ENCODE data around the gene LPP. TPM values are rescaled to one million over a fixed set of nuclear protein-coding genes. Genes with fewer than 3 reads are reported as not detected.

LPP gene
- total RNA-seq, 1 experiment from 2014 or later, result 22.1 TPM

DNA sequence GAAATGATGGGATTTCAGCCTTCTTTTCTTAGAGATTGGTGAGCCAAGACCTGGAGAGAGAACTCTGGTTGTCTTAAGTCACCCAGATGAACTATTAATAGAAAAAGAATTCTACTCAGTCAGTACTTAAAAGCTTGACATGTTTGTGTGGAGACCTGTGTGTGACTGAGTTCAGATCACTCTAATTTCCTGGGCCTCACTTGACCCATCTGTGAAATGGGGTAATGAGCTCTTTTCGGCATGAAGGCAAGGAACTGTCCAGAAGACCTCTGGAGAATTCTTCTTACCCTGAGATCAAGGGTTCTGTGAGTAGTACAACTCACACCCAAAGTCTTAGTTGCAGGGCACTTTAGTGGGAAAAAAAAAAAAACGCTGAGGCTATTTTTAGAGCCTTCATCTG, 92.9 kb downstream of the LPP start:
- DNase-seq (ENCODE audit: low spot score), result no peak

DNA sequence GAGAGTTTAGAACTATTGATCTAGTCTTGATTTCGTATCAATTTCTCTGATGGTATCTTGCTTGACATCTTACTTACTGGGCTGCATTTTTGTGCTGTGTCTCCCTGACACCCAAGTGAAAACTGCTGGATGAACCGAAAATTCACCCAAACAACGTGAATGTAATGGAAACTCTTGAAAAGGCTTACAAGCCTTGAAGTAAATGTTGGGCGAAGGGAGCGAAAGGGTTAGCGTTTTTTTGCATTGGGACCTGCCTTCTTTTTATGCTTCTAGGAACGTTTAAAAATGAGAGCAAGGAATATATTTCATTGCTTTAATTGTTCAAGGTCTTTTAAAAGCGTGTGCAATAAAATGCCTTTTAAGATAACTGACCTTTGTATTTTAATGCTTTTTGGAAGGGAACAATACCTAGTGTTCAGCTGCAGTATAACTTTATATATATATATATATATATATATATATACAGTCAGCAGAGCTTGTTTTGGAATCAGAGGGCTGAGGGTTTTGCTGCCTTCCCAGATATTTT, 94.1 kb downstream of the LPP start:
- no peak for DNase-seq (ENCODE audit: low spot score)

DNA sequence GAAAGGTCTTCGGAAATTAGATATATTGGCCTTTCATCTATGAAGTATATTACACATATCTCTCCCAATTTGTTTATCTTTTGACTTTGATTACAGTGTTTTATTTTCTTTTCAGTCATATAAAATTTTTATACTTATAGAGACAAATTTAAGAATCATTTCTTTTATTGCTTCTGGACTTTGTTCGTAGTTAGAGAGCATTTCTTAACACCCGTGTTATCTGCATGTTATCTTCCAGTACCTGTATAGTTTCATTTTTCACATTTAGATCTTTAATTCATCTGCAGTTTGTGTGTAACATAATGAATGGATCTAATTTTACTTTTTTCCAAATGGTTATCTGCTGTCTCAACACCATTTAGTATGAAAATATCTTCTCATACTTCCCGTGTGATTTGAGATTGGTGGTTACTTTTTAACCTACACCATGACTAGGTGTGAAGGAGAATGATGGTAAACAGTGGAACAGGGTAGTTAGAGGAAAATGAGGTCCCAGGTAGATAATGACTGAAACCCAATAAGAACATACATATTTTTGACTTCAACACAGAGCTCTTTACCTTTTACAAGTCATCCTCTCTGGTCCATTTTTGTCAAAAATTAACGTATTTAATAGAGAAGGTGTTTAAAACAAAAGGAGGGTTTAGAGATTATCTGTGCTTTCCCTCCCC, 99.3 kb downstream of the LPP start:
- DNase-seq (ENCODE audit: low spot score), result no peak

GRCh38 chr3:188253800-188254452, 100.0 kb downstream of the LPP start:
- no peak for DNase-seq (ENCODE audit: low spot score)

- DNase-seq (ENCODE audit: low spot score), result no peak
These were observed 100.6 kb downstream of the LPP start for GRCh38 chr3:188254520-188255070.

DNA sequence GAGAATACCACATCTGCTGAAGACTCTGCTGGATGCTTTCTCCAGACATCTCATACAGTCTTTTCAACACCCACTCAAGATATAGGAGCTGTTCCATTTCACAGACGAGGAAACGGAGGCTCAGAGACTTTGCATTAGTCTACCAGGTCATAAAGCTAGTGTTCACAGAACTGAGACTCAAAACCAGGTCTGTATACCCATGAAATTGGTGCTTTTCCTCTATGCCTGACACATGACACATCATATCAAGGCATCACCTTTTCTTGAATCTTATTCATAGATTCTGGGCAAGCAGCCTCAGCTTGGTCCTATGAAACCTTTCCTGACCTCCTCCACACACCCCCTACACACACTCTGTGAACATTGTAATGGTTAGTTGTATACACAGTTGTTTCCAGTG, 101.2 kb downstream of the LPP start:
- no peak for DNase-seq (ENCODE audit: low spot score)

- DNase-seq (ENCODE audit: low spot score), result no peak
These were observed 102.8 kb downstream of the LPP start for GRCh38 chr3:188256758-188257157.

DNA sequence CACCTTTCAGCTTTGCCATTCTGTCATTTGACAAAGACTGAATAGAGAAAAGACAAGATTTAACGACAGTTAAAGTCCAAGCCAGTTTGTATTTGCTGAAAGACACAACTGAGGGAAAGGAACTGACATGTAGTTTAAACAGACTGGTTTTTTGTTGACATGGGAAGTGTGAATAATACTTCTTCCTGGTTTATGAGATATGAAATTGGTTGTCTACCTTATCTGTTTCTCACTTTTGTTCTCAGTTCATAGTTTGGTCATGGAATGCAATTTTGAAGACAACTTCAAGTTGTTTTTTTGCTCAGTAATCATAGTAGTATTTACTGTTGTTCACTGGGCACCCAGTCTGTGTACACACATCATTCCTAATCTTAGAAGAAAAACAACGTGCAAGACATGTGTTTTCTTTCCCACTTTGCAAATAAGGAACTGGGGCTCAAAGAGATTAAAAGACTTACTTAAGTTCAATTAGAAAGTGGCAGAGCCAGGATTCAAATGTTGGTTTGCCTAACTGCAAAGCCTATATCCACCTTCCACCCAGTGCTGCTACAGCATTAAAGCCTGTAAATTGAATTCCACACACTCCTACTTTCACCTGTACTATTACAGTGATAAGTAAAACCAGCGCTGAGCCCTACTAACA, 103.5 kb downstream of the LPP start:
- no peak for DNase-seq (ENCODE audit: low spot score)

DNA sequence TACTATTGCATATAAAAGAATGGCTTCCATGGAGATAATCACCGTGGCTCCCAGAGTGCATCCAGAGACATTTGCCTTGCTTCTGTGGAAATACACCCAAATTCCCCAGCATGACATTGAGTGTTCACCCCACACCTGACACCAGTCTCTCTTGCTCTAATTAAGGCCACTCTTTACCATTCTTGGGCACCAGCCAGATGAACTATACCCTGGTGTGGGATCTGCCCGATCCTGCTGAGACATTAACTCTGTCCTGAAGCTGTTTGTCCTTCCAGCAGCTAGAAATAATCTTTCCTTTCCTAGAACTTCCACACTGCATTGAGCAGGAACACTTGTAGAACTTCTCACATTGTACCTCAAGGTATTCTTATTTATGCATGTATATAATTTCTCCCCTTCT, 105.2 kb downstream of the LPP start:
- no peak for DNase-seq (ENCODE audit: low spot score)

DNA sequence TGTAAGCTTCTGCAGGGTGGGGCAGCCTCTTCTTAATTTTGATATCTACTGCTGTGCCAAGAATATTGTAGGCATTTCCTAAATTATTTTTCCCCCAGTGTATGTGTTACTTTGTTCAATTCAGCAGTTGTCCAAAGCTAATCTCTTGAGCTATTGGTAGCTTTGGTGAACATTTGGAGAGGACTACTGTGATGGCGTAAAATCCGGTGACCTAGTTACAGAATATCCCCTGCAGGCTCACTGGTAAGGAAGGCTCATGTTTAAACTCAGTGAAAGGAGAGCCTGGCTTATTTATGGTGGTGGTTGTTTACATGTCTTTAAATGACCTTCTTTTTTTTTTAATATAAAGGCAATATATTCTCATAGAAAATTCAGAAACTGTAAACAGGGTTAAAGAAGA, 105.6 kb downstream of the LPP start:
- no peak for DNase-seq (ENCODE audit: low spot score)

DNA sequence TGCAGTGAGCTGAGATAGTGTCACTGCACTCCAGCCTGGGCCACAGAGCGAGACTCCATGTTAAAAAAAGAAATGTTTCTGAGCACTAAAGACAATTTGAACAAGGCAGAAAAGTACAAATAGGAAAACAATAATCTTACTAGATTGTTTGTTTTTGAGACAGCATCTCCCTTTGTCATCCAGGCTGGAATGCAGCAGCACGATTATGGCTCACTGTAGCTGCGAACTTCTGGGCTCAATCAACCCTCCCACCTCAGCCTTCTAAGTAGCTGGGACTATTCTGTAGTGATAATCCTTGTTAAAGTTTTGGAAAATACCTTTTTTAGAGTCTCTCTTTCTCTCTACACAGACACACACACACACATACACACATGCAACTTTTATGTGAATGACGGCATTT, 107.1 kb downstream of the LPP start:
- no peak for DNase-seq (ENCODE audit: low spot score)

- DNase-seq (ENCODE audit: low spot score), result no peak
These were observed 108.5 kb downstream of the LPP start for GRCh38 chr3:188262488-188262887.

GRCh38 chr3:188262913-188263683, 109.1 kb downstream of the LPP start:
- DNase-seq (ENCODE audit: low spot score), result peak; percentile 73

- no peak for DNase-seq (ENCODE audit: low spot score)
These were observed 110.6 kb downstream of the LPP start for GRCh38 chr3:188264226-188265207.

DNA sequence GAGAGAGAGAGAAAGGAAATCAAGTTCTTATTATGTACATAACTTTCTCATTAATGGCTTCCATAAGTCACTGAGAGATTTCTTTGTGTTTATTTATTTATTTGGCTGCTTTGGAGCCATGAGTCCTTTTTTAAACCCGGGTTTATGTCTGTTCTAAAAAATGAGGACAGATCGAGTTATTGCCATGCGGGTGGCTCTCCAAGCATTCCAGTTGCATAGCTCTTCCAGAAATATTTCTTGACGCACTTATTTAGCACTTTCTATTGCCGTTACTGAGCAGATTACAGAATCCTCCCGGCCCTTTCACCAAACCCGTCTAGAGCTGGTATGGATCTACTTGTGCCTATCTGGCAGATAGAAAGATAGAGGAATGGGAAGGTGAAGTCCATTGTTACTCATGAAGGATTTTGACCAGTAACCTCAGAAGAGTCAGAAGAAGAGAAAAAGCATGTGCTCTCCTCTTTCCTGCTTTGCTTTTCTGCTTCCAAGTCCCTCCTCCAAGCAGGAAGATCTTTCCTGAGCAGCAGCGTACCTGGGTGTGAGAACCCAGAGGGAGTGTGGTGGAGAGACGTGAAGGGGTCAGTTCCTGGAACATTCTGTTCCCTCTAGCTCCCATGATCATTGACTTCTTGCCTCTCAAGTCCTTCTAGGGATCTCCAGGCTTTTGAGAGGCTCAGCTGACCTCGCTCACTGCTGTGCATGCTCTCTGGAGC, 112.8 kb downstream of the LPP start:
- DNase-seq (ENCODE audit: low spot score), result peak; percentile 39

- no peak for DNase-seq (ENCODE audit: low spot score)
These were observed 113.9 kb downstream of the LPP start for GRCh38 chr3:188267790-188268335.

GRCh38 chr3:188268336-188268735, 114.4 kb downstream of the LPP start:
- no peak for DNase-seq (ENCODE audit: low spot score)

GRCh38 chr3:188269040-188269439, 115.1 kb downstream of the LPP start:
- DNase-seq (ENCODE audit: low spot score), result peak; percentile 35

- DNase-seq (ENCODE audit: low spot score), result no peak
These were observed 116.5 kb downstream of the LPP start for GRCh38 chr3:188270423-188270972.

All from HT-29 (cell line).